ENCODE data around the gene ADAM12.

DNA sequence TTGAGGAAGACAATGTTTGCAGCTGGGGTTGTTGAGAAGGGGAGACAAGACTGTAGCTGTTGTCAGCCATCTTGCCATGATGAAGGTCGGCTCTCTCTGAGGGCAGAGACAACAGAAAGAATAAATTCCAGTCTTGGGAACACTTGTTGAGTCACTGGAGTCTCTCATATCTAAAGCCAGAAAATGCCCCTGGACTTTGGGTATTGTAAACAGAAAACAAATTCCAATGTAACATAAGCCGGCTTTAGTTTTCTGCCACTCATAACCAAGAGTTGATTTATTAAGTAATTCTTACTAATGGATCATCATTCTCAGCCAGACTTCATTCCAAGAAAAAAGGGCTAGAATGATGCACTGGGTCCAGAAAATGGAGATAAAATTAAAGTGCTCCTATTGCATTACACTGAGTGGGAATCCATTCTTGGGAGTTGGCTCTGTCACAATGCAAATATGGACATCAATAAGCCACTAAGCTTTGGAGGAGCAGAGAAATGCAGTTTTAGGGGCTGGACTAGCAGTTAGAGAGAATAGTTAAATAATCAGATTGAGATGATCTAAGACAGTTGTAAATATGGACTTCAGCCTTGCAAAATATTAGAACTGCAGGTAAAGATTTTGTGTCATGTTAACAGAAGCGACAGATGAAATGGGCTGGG, 78.9 kb downstream of the ADAM12 start:
- TF ChIP-seq POLR2AphosphoS5 (IDR thresholded peaks at IDR 0.05; ENCODE audit: insufficient read depth in 1 of 2, low read depth in 1 of 2) (no peak), POLR2A (IDR thresholded peaks at IDR 0.05) (no peak)
